Stimulated activated CD4-positive, alpha-beta T cell treated with anti-CD3 and anti-CD28 coated beads, Interleukin-1b, Interleukin-23, amount 100 ng/mL, for 4 hours (primary cell): ENCODE measurements around the gene EMP3.
"Not testable (repeated sequence)": the region's sequence is repeated elsewhere in the genome, so short reads cannot be mapped to it uniquely, and the experiment has no call there.

Experiments
- DNase-seq, 2 donors: peaks; one replicate each; pipeline ENCODE4 v3.0.0-alpha.2; 2020; ENCODE audit warnings: low read depth in 2 of 2

The EMP3 gene

DNA sequence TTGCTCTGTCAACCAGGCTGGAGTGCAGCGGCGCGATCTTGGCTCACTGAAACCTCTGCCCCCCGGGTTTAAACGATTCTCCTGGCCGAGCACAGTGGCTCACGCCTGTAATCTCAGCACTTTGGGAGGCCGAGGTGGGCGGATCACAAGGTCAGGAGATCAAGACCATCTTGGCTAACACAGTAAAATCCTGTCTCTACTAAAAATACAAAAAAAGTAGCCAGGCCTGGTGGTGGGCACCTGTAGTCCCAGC is 7.7 kb upstream of the EMP3 start:
- DNase-seq = not testable (repeated sequence)

DNA sequence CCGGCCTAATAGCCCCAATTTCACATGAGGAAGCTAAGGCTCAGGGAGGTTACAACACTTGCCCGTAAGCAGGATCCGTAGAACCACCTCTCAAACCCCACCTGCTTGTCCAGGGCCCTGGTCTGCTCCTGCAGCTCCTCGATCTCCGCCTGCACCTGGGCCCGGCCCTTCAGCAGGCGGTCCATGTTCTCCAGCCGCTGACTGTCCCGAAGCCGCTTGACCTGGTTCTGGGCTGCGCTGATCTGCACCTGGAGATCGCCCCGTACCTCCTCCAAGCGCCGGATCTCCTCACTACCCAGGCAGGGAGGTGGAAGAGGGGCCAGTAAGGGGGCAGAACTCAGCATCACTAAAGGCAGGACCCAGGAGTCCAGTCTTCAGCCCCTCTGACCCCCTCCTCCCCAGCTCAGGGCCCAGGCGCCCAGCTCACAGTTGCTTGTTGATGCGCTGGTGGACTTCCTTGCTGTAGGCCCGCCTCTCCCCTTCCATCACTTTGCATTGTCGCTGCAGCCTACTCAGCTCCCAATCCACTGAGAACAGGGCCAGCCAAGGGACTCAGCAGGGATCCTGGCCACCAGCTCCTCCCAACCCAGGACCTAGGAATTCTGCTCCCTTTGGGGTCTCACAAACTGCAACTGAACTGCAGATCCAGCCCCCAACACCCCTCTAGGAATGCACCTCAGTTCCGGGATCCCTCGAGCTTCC is 6.9 kb upstream of the EMP3 start:
- no peak for DNase-seq

DNA sequence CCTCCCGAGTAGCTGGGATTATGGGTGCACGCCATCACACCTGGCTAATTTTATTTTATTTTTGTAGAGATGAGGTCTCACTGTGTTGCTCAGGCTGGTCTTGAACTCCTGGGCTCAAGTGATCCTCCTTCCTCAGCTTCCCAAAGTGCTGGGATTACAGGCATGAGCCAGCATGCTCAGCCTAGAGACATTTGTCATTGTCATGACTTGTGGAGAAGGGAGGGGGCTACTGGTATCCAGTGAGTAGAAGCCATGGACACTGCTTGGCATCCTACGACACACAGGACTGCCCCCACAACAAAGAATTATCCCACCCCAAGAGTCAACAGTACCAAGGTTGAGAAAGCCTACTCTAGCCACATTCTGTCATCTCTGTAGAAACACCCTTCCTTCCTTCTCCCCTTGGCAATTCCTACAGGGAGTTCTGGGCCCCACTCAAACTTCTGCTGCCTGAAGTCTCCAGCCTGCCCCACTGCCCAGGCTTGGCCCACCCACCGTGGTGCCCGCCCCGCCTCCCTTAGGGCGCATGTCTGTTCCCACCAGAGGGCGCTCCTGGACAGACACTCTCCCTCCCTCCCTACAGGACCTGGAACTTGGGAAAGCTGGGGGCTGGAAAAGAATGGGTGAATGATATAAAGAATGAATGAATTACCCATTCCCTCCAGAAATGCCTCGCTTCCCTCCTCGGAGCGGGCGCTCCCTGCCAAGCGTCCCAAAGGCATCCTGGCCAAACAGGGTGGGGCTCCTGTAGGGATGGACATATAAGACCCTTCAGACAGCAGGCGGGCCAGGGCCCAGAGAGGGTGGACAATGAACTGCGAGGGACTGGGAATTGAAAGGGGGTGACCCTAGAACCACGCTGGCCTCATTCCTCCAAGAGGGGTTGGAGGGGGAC is 5.5 kb upstream of the EMP3 start:
- DNase-seq = peak; percentile 70 to 72

DNA sequence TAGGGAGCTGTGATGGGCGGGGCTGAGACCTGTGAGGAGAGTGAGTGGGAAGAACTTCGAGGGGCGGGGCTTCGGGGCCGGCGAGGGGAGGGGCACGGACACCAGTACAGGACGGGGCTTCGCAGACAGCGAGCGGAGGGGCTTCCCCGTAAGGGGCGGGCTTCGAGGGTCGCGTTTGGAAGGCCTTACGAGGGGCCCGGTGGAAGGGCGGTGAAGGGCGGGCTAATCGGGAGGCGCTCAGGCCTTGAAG is 4.1 kb upstream of the EMP3 start:
- DNase-seq = peak; percentile 91 to 95

DNA sequence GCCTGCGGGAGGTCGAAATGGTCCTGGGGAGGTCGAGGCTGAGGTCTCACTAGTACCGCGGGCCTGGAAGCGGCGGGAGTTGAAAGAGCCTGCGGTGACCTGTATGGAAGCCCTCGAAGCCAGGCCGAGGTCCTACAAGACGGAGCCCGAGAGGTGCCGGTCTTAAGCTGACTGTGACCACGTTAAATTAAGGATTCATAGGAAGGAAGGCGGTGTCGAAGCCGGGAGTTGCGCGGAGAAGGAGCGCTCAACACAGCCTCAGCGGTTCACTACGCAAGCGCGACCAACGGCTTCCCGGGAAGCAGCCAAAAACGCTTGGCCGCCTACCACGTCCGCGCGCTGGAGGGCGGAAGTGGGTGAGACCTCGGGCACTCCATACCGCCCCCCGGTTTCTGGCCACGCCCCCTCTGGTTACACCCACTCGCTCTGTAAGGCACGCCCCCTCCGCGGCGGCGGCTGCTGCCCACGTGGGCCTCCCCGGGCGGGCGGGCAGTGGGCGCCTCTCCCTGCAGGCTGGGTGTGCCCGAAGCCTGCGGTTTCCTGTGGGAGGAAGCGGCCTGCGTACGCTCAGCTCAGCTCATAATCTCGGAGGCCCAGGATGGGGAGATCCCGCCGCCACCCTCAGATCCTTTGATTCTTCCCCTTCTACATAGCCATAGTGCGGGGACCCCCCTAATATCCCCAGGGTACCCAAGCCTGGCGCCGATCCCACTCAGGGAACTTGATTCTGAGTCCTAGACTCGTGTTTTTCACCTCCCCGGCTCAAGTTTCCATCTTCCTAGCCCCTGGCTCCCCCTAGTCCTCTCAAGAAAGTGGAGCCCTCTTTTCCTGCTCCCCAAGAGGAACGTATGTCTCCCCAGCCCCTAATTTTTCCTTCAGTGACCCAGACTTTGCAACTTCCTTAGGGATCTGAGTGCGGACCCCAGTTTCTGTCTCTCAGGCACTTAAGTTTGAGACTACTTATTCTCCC is 3.4 kb upstream of the EMP3 start:
- peak; percentile 97 to 99 for DNase-seq

DNA sequence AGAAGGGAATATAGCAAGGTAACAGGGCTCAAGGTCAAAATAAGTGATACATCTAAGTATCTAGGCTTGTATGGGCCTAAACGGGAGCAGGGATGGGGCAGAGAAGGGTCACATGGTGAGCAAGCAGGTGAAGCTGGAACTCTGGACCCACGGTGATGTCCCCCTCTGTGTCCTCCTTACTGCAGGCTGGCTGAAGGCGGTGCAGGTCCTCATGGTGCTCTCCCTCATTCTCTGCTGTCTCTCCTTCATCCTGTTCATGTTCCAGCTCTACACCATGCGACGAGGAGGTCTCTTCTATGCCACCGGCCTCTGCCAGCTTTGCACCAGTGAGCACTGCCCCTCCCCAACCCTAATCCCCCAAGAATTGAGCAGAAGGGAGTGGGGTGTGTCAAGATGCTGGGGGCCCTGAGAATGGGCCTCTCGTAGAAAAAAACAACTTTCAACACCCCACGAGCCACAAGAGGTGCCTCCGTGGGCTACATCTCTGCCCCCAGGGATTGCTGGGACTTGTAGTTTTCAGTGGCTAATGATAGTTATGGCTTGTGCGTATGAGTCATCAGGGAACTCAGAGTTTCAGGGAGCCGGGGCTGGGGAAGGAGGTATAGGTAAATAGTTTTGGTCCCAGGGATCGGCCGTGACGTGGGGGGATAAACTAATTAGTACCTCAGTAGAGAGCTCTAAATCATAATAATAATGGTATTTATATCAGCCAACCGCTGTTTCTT is 4.0 kb downstream of the EMP3 start:
- peak in 1 of 2 donors; percentile 19 for DNase-seq

DNA sequence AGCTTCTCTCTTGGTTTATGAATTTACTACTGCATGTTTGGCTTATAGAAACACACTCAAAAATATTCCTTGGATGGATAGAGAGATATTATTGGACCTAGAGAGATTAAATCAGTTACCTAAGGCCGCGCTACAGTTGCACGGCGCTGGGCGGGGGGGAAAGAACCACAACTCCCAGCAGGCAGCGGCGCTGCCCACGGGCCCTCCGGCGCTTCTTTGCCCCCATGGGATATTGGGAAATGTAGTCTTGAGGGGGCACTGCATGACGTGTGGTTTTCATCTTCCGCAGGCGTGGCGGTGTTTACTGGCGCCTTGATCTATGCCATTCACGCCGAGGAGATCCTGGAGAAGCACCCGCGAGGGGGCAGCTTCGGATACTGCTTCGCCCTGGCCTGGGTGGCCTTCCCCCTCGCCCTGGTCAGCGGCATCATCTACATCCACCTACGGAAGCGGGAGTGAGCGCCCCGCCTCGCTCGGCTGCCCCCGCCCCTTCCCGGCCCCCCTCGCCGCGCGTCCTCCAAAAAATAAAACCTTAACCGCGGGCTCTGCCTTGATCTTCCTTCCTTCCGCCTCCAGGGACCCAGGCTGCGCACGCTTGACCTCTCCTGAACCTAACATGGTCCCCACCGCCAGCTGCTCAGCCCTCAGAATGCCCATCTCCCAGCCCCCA is 4.8 kb downstream of the EMP3 start:
- DNase-seq = peak; percentile 63 to 66

DNA sequence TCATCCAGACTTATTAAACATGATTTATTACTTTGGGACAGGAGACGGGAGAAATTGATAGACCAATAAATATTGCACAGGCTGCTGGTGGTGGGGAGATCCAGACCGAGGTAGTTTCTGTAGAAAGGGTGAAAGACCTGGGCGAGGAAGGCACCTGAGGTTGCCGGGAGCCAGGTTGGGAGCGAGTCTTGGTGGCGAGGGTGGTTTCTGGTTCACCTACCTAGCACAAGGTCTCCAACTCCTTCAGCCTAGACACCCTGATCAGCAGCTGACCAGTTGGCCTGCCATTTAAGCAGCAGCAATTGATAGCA is 7.0 kb downstream of the EMP3 start:
- no peak for DNase-seq

DNA sequence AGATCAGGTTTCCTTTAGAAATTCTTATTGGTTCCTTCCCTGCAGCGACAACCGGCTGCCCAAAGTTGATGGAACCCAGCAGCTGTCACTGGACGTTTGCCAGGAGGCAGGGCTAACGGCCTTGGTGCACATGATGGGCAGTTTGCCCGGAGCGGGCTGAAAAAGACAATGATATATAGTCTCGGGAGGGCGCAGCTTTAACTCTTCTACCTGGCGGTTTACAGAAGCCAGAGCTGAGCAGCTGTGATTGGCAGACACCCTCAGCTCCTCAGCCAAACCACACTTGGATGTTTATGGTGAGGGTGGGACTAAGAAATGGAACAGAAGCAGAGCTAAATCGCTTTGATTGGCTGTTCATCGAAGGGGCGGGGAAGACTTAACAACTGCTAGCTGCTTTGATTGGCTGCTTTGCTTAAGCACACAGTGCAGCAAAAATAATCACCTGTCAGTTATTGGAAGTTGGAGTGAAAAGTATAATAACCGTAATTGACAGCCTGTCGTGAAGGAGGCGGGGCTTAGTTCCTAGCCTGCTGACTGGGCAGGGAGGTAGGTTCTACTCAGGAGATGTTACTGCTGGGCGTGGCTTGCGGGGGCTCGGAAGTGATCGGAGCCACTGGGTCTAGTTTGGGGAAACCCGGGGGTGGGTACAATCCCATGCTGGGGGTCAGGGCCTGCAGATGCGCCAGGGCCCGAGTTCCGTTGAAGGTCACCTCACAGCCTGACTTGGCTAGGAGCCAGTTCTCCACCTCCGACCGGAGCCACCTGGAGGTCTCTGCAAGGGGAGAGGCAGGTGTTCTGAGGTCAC is 7.5 kb downstream of the EMP3 start:
- peak; percentile 78 to 84 for DNase-seq

DNA sequence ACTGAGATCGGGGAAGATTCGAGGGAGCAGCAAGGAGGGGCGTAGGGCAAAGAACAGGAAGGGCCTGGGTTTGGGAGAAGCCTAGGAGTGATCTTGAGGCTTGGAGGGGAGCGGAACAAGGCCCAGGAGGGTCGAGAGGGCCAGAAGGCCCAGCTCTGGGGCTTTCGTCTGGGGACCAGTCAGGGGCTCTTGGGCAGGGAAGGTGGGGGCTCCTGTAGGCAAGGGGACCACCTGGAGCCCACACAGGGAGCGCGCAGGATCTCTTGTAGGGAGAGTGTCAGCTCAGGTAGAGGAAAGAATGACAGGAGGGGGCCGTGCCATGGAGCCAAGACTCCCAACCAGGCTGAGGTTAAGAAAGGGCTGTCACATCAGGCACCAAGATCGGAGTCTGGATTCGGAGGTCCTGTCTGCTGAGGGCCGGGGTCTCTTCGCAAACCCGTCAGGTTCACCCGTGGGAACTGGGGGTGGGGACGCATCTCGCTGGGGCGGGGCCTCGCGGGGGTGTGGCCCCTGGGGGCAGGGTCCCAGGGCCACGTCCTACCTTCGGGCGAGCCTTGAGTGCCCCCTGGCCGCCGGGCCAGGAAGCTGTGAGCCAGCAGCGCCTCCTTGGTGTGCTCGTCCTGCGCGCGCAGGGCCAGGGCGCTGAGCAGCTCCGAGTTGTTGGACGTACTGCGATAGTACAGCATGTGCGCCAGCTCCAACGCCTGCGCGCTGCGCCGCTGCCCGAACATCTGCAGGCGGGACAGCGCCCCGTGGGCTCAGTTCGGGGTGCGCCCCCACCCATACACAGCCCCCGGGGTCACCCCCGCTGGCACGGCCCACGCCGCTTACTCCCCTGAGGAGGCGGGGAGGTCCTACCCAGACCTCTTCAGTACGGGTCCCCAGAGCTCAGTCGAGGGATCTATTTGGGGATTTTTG is 8.4 kb downstream of the EMP3 start:
- DNase-seq = peak; percentile 86 to 92

DNA sequence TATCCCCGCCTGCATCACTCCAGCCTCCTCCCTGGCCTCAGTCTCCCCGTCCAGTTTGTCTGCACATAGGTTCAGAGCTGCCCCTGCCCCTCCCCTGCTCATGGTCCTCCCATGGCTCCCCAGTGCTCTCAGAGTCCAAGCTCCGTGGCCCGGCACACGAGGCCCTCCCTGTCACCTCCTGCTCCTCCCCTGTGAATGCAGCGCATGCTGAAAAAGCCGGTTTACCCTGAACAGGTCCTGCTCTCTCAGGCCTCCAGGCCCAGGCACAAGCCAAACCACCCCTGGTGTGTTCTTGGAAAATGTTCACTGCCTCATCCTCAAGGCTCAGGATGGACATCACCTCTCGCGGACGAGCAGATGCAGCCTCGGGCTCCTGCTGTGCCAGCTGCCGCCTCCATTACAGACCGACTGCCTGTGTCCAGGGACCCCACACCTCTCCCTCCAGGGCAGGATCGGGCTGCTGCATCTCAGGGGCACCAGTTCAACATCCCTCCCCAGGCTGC is 13.0 kb downstream of the EMP3 start:
- no peak for DNase-seq

DNA sequence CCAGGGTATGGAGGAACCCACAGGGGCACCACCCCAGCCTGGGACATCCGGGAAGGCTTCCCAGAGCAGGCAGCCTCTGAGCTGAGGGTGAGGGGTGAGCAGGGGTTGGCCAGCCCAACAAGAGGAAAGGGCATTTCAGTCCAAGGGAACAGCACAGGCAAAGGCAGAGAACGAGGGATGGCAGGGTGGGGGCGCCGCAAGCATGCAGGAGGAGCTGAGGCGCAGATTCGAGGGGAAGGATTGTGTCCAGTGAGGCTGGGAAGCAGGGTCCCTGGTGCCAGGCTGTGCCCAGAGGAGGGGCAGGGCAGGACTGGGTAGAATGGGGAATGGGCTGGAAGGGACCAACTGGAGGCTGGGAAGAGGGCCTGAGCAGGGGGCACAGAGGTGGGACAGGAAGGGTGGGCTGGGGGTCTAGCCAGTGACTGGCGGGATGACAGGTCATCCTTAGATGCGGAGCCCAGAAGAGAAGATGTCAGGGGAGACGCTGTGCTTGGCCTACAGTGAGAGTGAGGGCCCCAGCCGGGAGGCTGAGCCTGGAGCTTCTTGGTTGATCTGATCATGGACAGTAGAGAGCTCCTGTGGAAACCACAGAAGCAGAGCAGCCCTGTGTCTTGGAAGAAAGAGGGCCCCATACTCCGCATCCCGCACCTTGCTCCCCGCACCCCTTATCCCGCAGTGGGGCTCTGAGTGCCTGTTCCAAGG is 13.6 kb downstream of the EMP3 start:
- no peak for DNase-seq

DNA sequence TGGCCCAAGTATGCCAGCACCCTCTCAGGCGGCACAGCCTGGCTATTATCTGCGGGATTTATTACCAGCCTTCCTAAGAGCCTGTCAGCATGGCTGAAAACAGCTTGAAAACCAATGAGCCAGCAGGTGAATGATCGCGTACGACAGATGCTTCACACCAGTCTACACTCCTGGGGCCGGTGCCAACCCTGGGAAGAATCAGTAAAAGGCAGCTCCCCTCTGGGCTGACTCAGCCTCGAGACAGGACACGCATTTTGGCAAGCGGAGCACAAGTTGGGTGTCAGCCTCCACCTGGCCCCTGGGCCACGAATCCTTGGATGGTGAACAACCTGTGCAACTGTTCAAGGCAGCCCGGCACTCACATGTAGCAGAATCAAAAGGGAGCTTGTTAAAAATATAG is 15.6 kb downstream of the EMP3 start:
- no peak for DNase-seq

DNA sequence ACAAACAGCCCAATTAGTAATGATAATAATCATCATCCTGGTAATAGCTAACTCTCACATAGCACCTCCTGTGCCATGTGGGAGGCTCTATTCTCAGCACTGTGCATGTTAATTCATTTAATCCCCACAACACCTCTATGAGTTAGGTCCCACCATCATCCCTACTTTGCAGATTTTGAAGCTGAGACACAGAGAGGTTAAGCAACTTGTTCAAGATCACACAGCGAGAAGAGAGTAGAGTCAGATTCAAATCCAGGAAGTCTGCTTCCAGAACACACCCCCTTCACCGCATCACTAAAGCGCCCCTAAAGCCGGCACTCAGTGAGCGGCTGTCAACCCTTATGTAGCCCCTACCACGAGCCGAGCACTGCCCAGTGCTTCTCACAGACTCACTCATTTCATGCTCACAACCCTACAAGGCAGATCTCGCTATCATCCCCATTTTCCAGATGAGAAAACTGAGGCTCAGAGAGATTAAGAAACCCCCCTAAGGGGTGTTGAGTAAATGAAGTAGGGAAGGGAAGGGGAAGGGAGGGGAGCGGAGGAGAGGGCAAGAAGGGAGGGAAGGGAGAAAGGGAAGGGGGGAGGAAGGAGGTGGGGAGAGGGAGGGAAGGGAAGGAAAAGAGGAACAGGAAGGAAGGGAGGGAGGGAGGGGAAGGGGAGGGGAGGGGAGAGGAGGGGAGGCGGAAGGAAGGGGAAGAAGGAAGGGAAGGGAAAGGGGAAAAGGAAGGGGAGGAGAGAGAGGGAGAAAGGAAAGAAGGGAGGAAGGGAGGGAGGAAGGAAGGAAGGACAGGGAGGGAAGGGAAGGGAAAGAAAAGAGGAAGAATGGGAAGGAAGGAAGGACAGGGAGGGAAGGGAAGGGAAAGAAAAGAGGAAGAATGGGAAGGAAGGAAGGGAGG is 16.4 kb downstream of the EMP3 start:
- no peak for DNase-seq

DNA sequence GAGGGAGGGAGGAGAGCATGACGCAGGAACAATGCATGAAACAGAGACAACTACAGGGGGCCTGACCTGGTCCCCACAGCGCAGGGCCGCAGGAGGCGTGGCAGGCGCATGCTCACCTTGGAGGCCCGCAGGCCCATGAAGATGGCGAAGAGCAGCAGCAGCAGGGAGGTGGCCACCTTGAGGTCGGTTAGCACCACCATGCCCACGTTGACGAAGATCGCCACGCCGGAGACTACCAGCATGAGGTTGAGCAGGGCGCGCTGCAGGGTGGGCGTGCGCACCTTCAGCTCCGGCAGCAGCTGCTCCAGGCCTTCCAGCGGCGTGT is 17.0 kb downstream of the EMP3 start:
- DNase-seq = no peak

DNA sequence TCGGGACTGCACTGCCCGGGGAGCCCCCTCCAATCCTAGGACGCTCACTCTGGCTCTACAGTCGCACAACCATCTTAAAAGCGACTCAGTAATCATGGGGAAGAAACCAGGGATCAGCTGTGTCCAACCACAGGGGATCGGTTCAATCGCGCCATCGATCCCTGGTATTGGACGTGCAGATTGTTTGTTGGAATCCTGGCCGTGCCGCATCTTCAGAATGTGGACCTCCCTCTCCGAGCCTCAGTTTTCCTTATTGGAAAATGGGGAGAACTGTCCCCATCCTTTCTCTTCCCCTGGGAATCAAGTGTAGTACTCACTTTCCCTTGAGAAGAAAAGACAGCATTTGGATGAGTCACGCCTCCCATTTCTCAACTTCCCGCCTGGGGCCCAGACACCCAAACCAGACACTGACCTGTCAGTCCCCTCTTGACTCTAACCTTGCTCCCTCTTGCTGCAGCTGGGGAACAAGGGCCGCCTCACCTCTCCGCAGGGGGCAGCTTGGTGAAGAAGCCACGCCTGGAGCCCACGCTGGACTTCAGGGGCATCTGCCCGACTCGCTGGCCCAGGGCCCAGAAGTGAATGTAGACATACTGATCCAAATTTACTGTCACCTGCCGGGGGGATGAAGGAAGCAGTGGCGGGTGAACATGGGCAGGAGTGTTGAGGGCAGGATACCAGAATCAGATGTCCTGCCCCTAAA is 17.6 kb downstream of the EMP3 start:
- no peak for DNase-seq

DNA sequence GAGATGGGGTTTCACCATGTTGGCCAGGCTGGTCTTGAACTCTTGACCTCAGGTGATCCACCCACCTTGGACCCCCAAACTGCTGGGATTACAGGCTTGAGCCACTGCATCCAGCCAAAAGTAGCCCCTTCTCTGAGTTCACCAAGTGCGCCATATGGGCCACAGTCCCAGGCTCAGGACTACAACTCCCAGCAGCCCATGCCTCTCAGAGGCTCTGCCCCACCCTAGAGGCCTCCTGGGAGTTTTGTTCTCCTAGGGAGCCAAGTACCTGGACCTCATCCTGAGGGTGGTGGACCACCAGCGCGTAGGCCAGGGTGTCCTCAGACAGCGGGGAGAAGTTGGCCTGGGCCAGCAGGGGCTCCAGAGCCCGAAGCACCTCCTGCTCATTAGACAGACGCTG is 19.5 kb downstream of the EMP3 start:
- no peak for DNase-seq
